ENCODE measurements around the gene AGO1.

Gene AGO1

DNA sequence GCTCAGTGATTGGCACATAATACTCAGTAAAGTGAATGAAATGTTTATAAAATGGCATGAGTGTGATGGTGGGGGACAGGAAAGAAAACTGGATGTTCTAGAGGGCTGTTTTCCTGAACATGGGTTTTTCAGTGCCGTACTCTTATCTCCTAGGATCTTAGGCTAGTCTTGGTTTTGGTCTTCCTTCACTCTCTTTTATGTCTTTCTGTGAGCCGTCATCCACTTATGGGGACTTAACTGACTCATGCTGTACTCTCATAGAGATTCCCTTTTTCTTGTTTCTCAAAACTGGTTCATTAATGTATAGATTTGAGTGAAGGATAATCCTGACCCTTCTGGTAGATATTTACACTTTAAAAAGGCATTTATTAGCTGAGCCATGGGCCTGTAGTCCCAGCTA lies 64.5 kb downstream of the AGO1 start:
- H3K36me3 ChIP-seq (ENCODE audit: control insufficient read depth in 1 of 2, insufficient read depth in 2 of 2, low read length in 2 of 2) = peaks cover 0 to 1% of the 10 kb centered on the region in 2 experiments
- peaks cover 2% of the 10 kb centered on the region for H3K79me2 ChIP-seq (ENCODE audit: control insufficient read depth, insufficient read depth, low read length, poor library complexity)
- no peak overlapping the region for H3K9ac ChIP-seq (ENCODE audit: low read length)
- no peak overlapping the region for H3K4me3 ChIP-seq (ENCODE audit: low read depth, low read length)
- H3K4me2 ChIP-seq (ENCODE audit: low read length) = no peak overlapping the region
- no peak overlapping the region for H4K12ac ChIP-seq (ENCODE audit: low read depth, low read length)
- H2AFZ ChIP-seq (ENCODE audit: insufficient read depth, low read length, poor library complexity) = no peak overlapping the region
- peaks cover 0 to 2% of the 10 kb centered on the region in 2 experiments for H3K4me1 ChIP-seq (ENCODE audit: control insufficient read depth in 1 of 2, insufficient read depth in 2 of 2, low read length in 2 of 2)
- H3K14ac ChIP-seq (ENCODE audit: low read length) = no peak overlapping the region
- H2BK5ac ChIP-seq (ENCODE audit: low read depth, low read length, poor library complexity) = no peak overlapping the region
- H2BK12ac ChIP-seq (ENCODE audit: low read length) = no peak overlapping the region
- H3K79me1 ChIP-seq (ENCODE audit: low read length) = no peaks in the 10 kb centered on the region
- no peak overlapping the region for H4K91ac ChIP-seq (ENCODE audit: low read depth, low read length)
- no peak overlapping the region for H3K18ac ChIP-seq (ENCODE audit: low read length)
- H3K27ac ChIP-seq (ENCODE audit: low read depth, low read length) = no peak overlapping the region
- no peaks in the 10 kb centered on the region for H3K27me3 ChIP-seq (ENCODE audit: insufficient read depth, low read length)
- no CpG with 5 or more reads among the region's 2 CpGs for WGBS (ENCODE audit: extremely low coverage, insufficient coverage, insufficient read length)
- no peaks in the 10 kb centered on the region for H3K9me3 ChIP-seq (ENCODE audit: insufficient read depth, low read depth, low read length)
- no peak overlapping the region for H2AK5ac ChIP-seq (ENCODE audit: low read length)
- DNase-seq = no peak
- H3K23ac ChIP-seq (ENCODE audit: low read length) = no peak overlapping the region
- H3K4ac ChIP-seq (ENCODE audit: low read depth, low read length) = no peak overlapping the region
- no peak overlapping the region for H2BK120ac ChIP-seq (ENCODE audit: insufficient read depth, low read length, poor library complexity)
- H4K8ac ChIP-seq (ENCODE audit: low read depth, low read length) = no peak overlapping the region

- Histone ChIP-seq H2AK5ac (ENCODE audit: low read length) (no peak overlapping the region), H4K12ac (ENCODE audit: low read depth, low read length) (no peak overlapping the region), H3K4ac (ENCODE audit: low read depth, low read length) (no peak overlapping the region), H2AFZ (ENCODE audit: insufficient read depth, low read length, poor library complexity) (no peak overlapping the region), H3K4me2 (ENCODE audit: low read length) (no peak overlapping the region), H3K9ac (ENCODE audit: low read length) (no peak overlapping the region), H3K79me2 (ENCODE audit: control insufficient read depth, insufficient read depth, low read length, poor library complexity) (no peaks in the 10 kb centered on the region), H3K18ac (ENCODE audit: low read length) (no peak overlapping the region), H4K91ac (ENCODE audit: low read depth, low read length) (no peak overlapping the region), H2BK5ac (ENCODE audit: low read depth, low read length, poor library complexity) (no peak overlapping the region), H3K23ac (ENCODE audit: low read length) (no peak overlapping the region), H2BK12ac (ENCODE audit: low read length) (no peak overlapping the region), H3K14ac (ENCODE audit: low read length) (no peak overlapping the region), H3K9me3 (ENCODE audit: insufficient read depth, low read depth, low read length) (no peaks in the 10 kb centered on the region), H2BK120ac (ENCODE audit: insufficient read depth, low read length, poor library complexity) (no peak overlapping the region), H3K36me3 (ENCODE audit: control insufficient read depth in 1 of 2, insufficient read depth in 2 of 2, low read length in 2 of 2) (peaks cover 0 to 2% of the 10 kb centered on the region in 2 experiments), H3K27ac (ENCODE audit: low read depth, low read length) (no peak overlapping the region), H3K4me1 (ENCODE audit: control insufficient read depth in 1 of 2, insufficient read depth in 2 of 2, low read length in 2 of 2) (no peaks in the 10 kb centered on the region), H3K79me1 (ENCODE audit: low read length) (no peaks in the 10 kb centered on the region), H3K27me3 (ENCODE audit: insufficient read depth, low read length) (no peaks in the 10 kb centered on the region), H4K8ac (ENCODE audit: low read depth, low read length) (no peak overlapping the region), H3K4me3 (ENCODE audit: low read depth, low read length) (no peak overlapping the region)
- no CpG with 5 or more reads among the region's 1 CpG for WGBS (ENCODE audit: extremely low coverage, insufficient coverage, insufficient read length)
- DNase-seq = no peak
Observed at GRCh38 chr1:35958558-35958957, 75.5 kb downstream of the AGO1 start.

GRCh38 chr1:35959304-35959703 lies 76.3 kb downstream of the AGO1 start:
- Histone ChIP-seq H2AFZ (ENCODE audit: insufficient read depth, low read length, poor library complexity) (no peak overlapping the region), H3K9ac (ENCODE audit: low read length) (no peak overlapping the region), H3K79me2 (ENCODE audit: control insufficient read depth, insufficient read depth, low read length, poor library complexity) (no peaks in the 10 kb centered on the region), H2BK5ac (ENCODE audit: low read depth, low read length, poor library complexity) (no peak overlapping the region), H3K4me3 (ENCODE audit: low read depth, low read length) (no peak overlapping the region), H2AK5ac (ENCODE audit: low read length) (no peak overlapping the region), H3K27ac (ENCODE audit: low read depth, low read length) (no peak overlapping the region), H3K27me3 (ENCODE audit: insufficient read depth, low read length) (no peaks in the 10 kb centered on the region), H3K79me1 (ENCODE audit: low read length) (no peaks in the 10 kb centered on the region), H3K4me1 (ENCODE audit: control insufficient read depth in 1 of 2, insufficient read depth in 2 of 2, low read length in 2 of 2) (no peaks in the 10 kb centered on the region), H3K14ac (ENCODE audit: low read length) (no peak overlapping the region), H3K4ac (ENCODE audit: low read depth, low read length) (no peak overlapping the region), H3K23ac (ENCODE audit: low read length) (no peak overlapping the region), H2BK120ac (ENCODE audit: insufficient read depth, low read length, poor library complexity) (no peak overlapping the region), H3K36me3 (ENCODE audit: control insufficient read depth in 1 of 2, insufficient read depth in 2 of 2, low read length in 2 of 2) (peaks cover 0 to 2% of the 10 kb centered on the region in 2 experiments), H3K9me3 (ENCODE audit: insufficient read depth, low read depth, low read length) (no peaks in the 10 kb centered on the region), H3K4me2 (ENCODE audit: low read length) (no peak overlapping the region), H4K8ac (ENCODE audit: low read depth, low read length) (no peak overlapping the region), H4K12ac (ENCODE audit: low read depth, low read length) (no peak overlapping the region), H4K91ac (ENCODE audit: low read depth, low read length) (no peak overlapping the region), H2BK12ac (ENCODE audit: low read length) (no peak overlapping the region), H3K18ac (ENCODE audit: low read length) (no peak overlapping the region)
- WGBS (ENCODE audit: extremely low coverage, insufficient coverage, insufficient read length) = no CpG with 5 or more reads among the region's 3 CpGs
- DNase-seq = no peak

- no peak overlapping the region for H2BK120ac ChIP-seq (ENCODE audit: insufficient read depth, low read length, poor library complexity)
- no peaks in the 10 kb centered on the region for H3K36me3 ChIP-seq (ENCODE audit: control insufficient read depth in 1 of 2, insufficient read depth in 2 of 2, low read length in 2 of 2)
- no peak overlapping the region for H4K91ac ChIP-seq (ENCODE audit: low read depth, low read length)
- no peaks in the 10 kb centered on the region for H3K9me3 ChIP-seq (ENCODE audit: insufficient read depth, low read depth, low read length)
- no peak overlapping the region for H3K14ac ChIP-seq (ENCODE audit: low read length)
- H3K4me2 ChIP-seq (ENCODE audit: low read length) = no peak overlapping the region
- H3K18ac ChIP-seq (ENCODE audit: low read length) = no peak overlapping the region
- H2AFZ ChIP-seq (ENCODE audit: insufficient read depth, low read length, poor library complexity) = no peak overlapping the region
- no peak overlapping the region for H3K4me3 ChIP-seq (ENCODE audit: low read depth, low read length)
- no peak overlapping the region for H2BK12ac ChIP-seq (ENCODE audit: low read length)
- H2BK5ac ChIP-seq (ENCODE audit: low read depth, low read length, poor library complexity) = no peak overlapping the region
- no peak overlapping the region for H4K8ac ChIP-seq (ENCODE audit: low read depth, low read length)
- no peak overlapping the region for H4K12ac ChIP-seq (ENCODE audit: low read depth, low read length)
- H3K4ac ChIP-seq (ENCODE audit: low read depth, low read length) = no peak overlapping the region
- H3K23ac ChIP-seq (ENCODE audit: low read length) = no peak overlapping the region
- no peaks in the 10 kb centered on the region for H3K79me2 ChIP-seq (ENCODE audit: control insufficient read depth, insufficient read depth, low read length, poor library complexity)
- H3K4me1 ChIP-seq (ENCODE audit: control insufficient read depth in 1 of 2, insufficient read depth in 2 of 2, low read length in 2 of 2) = no peaks in the 10 kb centered on the region
- H3K27ac ChIP-seq (ENCODE audit: low read depth, low read length) = no peak overlapping the region
- H3K9ac ChIP-seq (ENCODE audit: low read length) = no peak overlapping the region
- no CpG with 5 or more reads among the region's 2 CpGs for WGBS (ENCODE audit: extremely low coverage, insufficient coverage, insufficient read length)
- no peaks in the 10 kb centered on the region for H3K27me3 ChIP-seq (ENCODE audit: insufficient read depth, low read length)
- no peak overlapping the region for H2AK5ac ChIP-seq (ENCODE audit: low read length)
- DNase-seq = no peak
- H3K79me1 ChIP-seq (ENCODE audit: low read length) = no peaks in the 10 kb centered on the region
Observed at GRCh38 chr1:35962952-35963351, 79.9 kb downstream of the AGO1 start.

All from trophoblast cell (in vitro differentiated cells and primary cell).